MG63 (cell line): ENCODE data around the gene RIF1. TPM values are rescaled to one million over a fixed set of nuclear protein-coding genes. Genes with fewer than 3 reads are reported as not detected.
A peak's percentile ranks its signal among the peaks of the same experiment; 100 is the strongest.
"Not testable (repeated sequence)": the region's sequence is repeated elsewhere in the genome, so short reads cannot be mapped to it uniquely, and the experiment has no call there.

ENCODE experiments used
- DNase-seq: peaks from one replicate; pipeline ENCODE4 v3.0.0-alpha.2; 2020
- H3K27me3 ChIP-seq: fragments of 250-450 bp; sonication (Bioruptor Pico); 2 replicates; pipeline ENCODE4 v1.5.1; 2020; ENCODE audit warnings: mild to moderate bottlenecking, moderate library complexity
- H3K36me3 ChIP-seq: fragments of 250-450 bp; sonication (Bioruptor Pico); 2 replicates; pipeline ENCODE4 v1.5.1; 2020; ENCODE audit warnings: mild to moderate bottlenecking, moderate library complexity
- H3K4me3 ChIP-seq: fragments of 250-450 bp; sonication (Bioruptor Pico); 2 replicates; pipeline ENCODE4 v1.5.1; 2020; ENCODE audit warnings: mild to moderate bottlenecking, moderate library complexity
- H3K9me3 ChIP-seq: fragments of 250-450 bp; sonication (Bioruptor Pico); 2 replicates; pipeline ENCODE4 v1.5.1; 2020; ENCODE audit warnings: mild to moderate bottlenecking, moderate library complexity
- total RNA-seq: library from RNA; depleted of rRNA; stranded (reverse); fragments of >200 nt; shearing (Covaris generic); gene quantifications from 2 replicates; pipeline ENCODE4 v1.2.3, GENCODE V29; 2014; ENCODE audit warnings: low replicate concordance

The RIF1 gene
- total RNA-seq, 1 experiment from 2014 or later: 25.4 TPM

DNA sequence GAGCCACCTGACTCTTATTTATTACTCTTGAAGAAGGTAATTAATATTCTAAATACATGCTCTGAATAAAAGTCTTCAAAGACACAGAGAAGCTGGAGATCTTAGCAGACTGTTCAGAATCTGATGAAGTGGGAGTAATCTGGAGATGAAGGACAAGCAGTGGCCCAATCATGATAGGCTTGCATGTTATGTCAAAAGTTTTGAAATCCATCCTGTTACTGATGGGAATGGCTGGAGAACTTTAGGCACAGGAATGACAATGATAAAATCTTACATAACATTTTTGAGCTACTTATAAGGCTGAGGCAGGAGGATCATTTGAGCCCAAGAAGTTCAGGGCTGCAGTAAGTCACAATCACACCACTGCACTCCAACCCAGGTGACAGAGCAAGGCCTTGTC is 2.4 kb upstream of the RIF1 start:
- no peaks in the 10 kb centered on the region for H3K9me3 ChIP-seq
- H3K36me3 ChIP-seq: peaks cover 16% of the 10 kb centered on the region
- no peaks in the 10 kb centered on the region for H3K27me3 ChIP-seq
- H3K4me3 ChIP-seq: no peak overlapping the region
- DNase-seq: no peak

DNA sequence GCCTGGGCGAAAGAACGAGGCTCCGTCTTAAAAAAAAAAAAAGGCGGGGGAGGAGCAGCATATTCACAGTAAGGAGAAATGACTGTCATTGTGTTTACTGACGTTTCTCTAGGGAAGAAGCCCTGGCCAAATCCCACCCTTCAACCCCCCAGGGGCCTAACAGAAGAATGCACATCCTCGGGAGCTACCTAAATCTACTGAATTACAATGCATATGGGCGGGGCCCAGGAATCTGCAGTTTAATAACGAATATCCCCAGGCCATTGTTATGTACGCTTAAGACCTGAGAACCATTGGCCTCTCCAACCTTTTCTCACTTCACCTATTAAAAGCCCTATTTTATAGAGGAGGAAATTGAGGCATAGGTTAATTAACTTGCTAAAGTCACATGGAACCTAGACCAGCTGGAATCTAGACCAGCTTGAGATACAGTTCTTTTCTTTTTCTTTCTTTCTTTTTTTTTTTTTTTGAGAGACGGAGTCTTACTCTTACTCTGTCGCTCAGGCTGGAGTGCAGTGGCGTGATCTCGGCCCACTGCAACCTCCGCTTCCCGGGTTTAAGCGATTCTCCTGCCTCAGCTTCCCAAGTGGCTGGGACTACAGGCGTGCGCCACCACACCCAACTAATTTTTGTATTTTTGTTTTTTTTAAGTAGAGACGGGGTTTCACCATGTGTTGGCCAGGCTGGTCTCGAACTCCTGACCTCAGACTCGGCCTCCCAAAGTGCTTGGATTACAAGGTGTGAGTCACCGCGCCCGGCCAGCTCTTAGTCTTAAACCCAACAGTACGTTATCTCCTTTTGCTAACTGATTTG is 708 bp upstream of the RIF1 start:
- peaks cover 32% of the 10 kb centered on the region for H3K36me3 ChIP-seq
- no peak for DNase-seq
- no peaks in the 10 kb centered on the region for H3K27me3 ChIP-seq
- H3K4me3 ChIP-seq: peak overlapping the region; percentile 82
- no peaks in the 10 kb centered on the region for H3K9me3 ChIP-seq

DNA sequence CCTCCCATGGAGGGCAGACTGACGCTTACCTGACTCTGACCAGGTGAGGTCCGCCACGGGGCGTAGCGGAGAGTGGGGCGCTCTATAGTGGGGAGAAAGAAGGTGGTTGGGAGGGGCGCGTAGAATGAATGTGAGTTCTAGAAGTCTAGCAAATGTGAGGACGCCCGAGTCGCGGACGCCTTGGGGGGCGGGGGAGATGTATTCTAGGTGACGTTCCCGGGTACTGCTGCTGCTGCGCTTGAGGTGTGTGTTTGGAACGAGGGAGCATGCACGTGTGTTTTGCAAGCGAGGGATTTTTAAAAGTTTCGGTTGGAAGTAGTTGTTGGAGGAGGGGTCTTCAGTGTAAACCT is 758 bp downstream of the RIF1 start:
- Histone ChIP-seq H3K4me3 (peak overlapping the region; percentile 82), H3K36me3 (peaks cover 42% of the 10 kb centered on the region), H3K9me3 (no peaks in the 10 kb centered on the region), H3K27me3 (no peaks in the 10 kb centered on the region)
- peak; percentile 48 for DNase-seq

DNA sequence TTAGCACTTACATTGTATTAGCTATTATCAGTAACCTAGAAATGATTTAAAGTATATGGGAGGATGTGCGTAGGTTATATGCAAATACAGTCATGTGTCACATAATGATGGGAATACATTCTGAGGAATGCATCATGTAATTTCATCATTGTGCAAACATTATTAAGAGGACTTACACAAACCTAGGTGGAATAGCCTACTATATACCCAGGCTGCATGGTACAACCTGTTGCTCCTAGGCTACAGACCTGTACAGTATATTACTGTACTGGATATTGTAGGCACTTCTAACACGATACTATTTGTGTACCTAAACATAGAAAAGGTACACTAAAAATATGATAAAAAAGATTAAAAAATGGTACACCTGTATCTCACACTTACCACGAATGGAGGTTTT is 7.9 kb downstream of the RIF1 start:
- no peak for DNase-seq
- Histone ChIP-seq H3K9me3 (no peaks in the 10 kb centered on the region), H3K27me3 (no peaks in the 10 kb centered on the region), H3K36me3 (peaks cover 88% of the 10 kb centered on the region), H3K4me3 (no peak overlapping the region)

DNA sequence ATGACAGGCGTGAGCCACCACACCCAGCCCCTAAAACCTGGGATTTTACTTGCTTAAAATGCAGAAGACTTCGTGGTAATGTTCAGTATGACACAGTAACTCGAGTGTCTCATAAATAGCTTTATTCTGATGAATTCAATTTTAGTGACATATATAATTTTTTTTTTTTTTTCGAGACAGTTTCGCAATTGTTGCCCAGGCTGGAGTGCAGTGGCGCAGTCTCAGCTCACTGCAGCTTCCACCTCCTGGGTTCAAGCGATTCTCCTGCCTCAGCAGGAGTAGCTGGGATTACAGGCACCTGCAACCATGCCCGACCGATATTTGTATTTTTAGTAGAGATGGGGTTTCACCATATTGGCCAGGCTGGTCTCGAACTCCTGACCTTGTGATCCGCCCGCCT is 12.0 kb downstream of the RIF1 start:
- H3K36me3 ChIP-seq: peaks cover 86% of the 10 kb centered on the region
- not testable (repeated sequence) for H3K4me3 ChIP-seq, DNase-seq, H3K9me3 ChIP-seq, H3K27me3 ChIP-seq

DNA sequence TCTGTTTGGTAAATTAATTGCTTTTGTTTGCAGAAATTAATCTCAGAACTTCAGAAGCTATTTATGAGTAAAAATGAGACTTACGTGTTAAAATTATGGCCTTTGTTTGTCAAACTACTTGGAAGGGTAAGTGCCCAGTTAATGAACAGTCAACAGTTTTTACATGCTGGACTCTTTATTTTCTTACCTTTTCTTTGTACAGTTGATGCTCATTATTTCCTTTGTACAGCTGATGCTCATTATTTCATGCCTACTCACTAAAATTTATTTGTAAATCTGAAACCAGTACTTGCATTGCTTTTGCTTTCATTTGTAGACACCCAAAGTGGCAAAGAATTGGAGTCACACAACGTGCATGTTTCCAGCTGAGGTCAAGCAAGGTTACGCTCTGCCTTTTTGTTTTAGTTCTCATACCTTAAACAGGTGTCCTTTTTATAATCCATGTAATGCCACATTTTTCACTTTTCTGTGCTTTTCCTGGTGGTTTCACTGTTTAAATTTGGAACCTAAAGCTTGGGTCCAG is 13.3 kb downstream of the RIF1 start:
- Histone ChIP-seq H3K27me3 (no peaks in the 10 kb centered on the region), H3K9me3 (no peaks in the 10 kb centered on the region), H3K36me3 (peaks cover 83% of the 10 kb centered on the region), H3K4me3 (no peak overlapping the region)
- DNase-seq: no peak

DNA sequence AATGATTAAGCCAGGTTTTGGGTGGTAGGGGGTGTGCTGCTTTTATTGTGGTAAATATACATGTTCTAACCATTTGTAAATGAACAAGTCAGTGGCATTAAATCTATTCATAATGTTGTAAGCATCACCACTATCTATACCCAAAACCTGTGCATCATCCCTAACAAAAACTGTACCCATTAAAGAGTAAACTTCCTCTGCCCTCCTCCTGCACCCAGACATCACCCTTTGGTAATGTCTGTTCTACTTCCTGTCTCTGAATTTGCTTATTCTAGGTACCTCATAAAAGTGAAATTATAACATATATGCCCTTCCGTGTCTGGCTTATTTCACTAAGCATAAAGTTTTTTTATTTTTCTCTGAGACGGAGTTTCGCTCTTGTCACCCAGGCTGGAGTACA is 14.1 kb downstream of the RIF1 start:
- H3K27me3 ChIP-seq: no peaks in the 10 kb centered on the region
- DNase-seq: no peak
- H3K9me3 ChIP-seq: no peaks in the 10 kb centered on the region
- no peak overlapping the region for H3K4me3 ChIP-seq
- H3K36me3 ChIP-seq: peaks cover 83% of the 10 kb centered on the region

DNA sequence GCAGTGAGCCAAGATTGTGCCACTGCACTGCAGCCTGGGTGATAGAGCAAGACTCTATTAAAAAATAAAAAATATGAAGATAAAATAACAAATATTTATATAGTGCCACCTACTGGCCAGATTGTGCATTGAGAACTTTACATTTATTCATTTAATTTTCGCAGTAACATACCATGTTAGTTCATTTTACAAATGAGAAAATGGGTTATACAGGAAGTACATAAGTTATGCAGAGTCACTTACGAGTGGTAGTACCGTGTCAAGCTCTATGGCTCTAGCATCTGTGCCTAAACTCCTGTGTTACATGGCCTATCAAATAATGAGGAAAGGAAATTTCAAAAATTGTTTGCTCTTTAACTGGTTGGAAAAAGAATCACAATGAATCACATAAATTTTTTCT is 27.9 kb downstream of the RIF1 start:
- H3K27me3 ChIP-seq: no peaks in the 10 kb centered on the region
- no peaks in the 10 kb centered on the region for H3K9me3 ChIP-seq
- peaks cover 82% of the 10 kb centered on the region for H3K36me3 ChIP-seq
- no peak for DNase-seq
- no peak overlapping the region for H3K4me3 ChIP-seq

DNA sequence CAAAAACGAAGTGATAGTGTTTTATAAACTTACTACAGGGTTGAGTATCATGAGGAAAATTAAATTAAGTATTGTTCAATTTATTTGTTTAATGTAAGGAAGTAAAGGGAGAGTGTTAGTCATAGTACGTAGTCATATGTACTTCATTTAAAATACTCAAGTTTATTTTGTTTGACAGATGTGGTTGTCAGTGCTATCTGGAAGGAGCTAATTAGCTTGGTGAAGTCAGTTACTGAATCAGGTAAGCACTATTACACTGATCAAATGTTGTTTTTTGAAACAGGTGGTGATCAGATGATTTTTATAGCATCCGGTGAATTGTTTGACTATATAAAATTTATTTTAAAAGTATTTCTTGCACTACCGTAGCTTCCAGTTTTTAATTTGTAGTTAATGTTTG is 28.8 kb downstream of the RIF1 start:
- Histone ChIP-seq H3K4me3 (no peak overlapping the region), H3K36me3 (peaks cover 81% of the 10 kb centered on the region), H3K9me3 (no peaks in the 10 kb centered on the region), H3K27me3 (no peaks in the 10 kb centered on the region)
- DNase-seq: no peak

DNA sequence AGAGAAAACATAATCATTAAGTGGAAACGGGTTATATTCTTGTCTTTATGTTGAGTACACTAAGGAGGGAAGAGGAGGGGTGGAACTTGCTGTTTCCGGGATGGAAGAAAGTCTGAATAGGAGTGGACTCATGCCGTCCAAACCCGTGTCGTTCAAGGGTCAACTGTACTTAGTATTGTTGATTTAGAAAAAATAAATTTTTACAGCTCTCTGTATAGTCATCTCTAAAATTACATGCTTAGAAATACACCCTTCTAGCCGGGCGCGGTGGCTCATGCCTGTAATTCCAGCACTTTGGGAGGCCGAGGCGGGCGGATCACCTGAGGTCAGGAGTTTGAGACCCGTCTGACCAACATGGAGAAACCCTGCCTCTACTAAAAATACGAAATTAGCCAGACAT is 29.4 kb downstream of the RIF1 start:
- peaks cover 82% of the 10 kb centered on the region for H3K36me3 ChIP-seq
- no peaks in the 10 kb centered on the region for H3K9me3 ChIP-seq
- DNase-seq: no peak
- H3K4me3 ChIP-seq: no peak overlapping the region
- no peaks in the 10 kb centered on the region for H3K27me3 ChIP-seq

DNA sequence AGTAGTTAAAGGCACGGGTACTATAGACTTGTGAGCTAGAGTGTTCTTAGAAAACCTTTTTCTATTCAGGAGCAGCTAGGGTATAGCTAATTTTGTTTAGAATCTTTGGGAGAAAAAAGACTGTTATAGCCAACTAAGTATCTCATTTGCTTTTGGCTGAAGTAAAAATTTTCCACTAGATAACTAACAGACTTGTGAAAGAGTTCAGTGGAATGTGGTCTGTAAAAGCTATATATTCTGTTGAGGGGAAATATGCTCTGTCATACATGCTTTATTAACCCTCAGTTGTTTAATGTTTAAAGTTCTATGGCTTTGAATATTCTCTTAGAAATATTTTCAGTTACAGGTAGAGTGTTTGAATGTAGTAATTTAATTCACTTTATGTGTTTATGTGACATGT is 49.7 kb downstream of the RIF1 start:
- Histone ChIP-seq H3K9me3 (no peaks in the 10 kb centered on the region), H3K4me3 (no peak overlapping the region), H3K36me3 (peaks cover 92% of the 10 kb centered on the region), H3K27me3 (no peaks in the 10 kb centered on the region)
- DNase-seq: no peak

DNA sequence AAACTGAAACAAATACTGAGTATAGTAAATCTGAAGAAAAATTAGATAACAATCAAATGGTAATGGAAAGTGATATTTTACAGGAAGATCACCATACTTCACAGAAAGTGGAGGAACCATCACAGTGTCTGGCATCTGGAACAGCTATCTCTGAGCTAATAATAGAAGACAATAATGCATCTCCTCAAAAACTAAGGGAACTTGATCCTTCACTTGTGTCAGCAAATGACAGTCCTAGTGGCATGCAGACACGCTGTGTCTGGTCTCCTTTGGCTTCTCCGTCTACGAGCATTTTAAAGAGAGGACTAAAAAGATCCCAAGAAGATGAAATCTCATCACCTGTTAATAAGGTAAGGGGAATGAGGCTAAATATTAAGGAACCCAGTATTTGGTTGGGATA is 56.1 kb downstream of the RIF1 start:
- Histone ChIP-seq H3K27me3 (no peaks in the 10 kb centered on the region), H3K36me3 (peaks cover 96% of the 10 kb centered on the region), H3K4me3 (no peak overlapping the region), H3K9me3 (no peaks in the 10 kb centered on the region; the same call in 1 of the 2 replicates)
- no peak for DNase-seq

DNA sequence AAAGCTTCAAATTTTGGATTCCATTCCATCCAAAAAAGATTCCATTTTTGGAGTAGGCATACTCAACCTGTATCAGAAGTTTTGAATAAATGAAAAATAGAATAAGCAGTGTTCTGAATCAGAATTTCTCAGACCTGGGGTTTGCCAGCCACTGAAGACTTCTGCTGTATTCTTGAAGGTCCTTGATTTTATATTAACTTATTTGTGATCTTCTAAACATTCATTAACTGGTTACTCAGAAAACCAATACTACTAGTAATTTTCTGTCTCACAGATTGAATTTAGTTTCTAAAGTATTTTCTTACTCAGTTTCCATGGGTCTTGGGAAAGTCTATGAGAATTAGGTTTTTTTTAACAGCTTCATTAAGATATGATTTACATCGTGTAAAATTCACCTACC is 60.9 kb downstream of the RIF1 start:
- Histone ChIP-seq H3K4me3 (no peak overlapping the region), H3K27me3 (no peaks in the 10 kb centered on the region), H3K36me3 (peaks cover 91% of the 10 kb centered on the region), H3K9me3 (no peaks in the 10 kb centered on the region; the same call in 1 of the 2 replicates)
- no peak for DNase-seq

DNA sequence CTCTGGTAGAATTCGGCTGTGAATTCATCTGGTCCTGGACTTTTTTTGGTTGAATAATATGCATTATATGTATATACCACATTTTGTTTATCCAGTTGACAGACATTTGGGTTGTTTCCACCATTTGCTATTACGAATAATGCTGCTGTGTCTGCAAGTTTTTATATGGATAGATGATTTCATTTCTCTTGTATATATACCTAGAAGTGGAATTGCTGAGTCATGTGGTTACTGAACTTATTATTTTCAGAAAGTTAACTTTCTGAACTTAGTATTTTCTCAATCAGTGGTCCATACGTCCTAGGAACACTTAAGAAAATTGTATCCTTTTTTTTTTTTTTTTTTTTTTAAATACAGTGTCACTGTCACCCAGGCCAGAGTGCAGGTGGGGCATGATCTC is 63.3 kb downstream of the RIF1 start:
- Histone ChIP-seq H3K4me3 (no peak overlapping the region), H3K36me3 (peaks cover 88% of the 10 kb centered on the region), H3K27me3 (no peaks in the 10 kb centered on the region), H3K9me3 (no peaks in the 10 kb centered on the region; the same call in 1 of the 2 replicates)
- no peak for DNase-seq

DNA sequence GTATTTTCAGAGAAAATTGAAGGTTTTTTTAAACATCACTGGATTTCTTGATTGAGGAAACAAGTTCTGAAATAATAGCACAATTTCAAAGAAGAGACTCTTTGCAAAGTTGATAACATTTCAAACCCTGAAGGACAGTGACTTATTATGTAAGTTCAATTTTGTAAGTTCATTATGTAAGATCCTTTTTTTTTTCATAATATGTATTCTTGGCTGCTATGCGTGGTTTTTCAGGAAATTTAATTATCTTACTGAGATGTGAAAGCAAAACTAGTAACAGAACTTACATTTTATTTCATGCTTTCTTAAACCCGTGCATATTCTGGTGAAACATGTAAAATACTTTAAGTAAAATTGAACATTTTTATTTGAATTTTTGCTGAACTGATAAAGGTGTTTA is 65.4 kb downstream of the RIF1 start:
- DNase-seq: no peak
- H3K9me3 ChIP-seq: no peaks in the 10 kb centered on the region
- no peak overlapping the region for H3K4me3 ChIP-seq
- peaks cover 84% of the 10 kb centered on the region for H3K36me3 ChIP-seq
- H3K27me3 ChIP-seq: no peaks in the 10 kb centered on the region

DNA sequence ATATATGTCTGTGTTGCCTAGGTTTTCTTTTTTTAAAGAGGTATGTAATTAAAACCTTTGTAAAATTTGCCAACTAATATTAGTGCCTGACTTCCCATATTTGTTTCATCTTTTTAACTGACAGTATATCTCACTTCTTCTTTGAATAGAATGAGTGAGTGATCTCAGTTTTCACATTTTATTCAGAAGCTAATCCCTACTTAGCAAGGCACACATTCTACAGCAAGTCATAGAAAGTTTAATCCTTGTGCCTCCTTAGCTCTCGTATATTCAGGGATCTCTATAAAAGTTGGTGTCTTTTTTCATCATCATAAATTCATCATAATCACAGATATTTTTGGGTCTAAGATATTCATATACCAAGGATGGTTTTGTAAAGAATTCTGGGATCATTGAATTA is 66.6 kb downstream of the RIF1 start:
- Histone ChIP-seq H3K27me3 (no peaks in the 10 kb centered on the region), H3K36me3 (peaks cover 78% of the 10 kb centered on the region), H3K9me3 (no peaks in the 10 kb centered on the region), H3K4me3 (no peak overlapping the region)
- no peak for DNase-seq

DNA sequence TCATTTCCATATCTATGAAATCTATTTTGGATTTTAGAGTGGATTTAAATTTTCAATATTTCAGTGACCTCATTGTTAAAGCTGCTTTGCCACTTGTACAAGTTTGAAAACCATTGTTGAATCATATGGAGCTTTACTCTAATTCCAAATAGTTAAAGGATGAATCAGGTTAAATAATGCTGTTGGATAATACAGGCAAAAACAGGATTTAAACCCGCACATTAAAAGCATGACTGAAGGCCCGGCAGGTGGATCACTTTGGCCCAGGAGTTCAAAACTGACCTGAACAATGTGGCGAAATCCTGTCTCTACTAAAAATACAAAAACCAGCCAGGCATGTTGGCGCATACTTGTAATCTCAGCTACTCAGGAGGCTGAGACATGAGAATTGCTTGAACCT is 68.3 kb downstream of the RIF1 start:
- Histone ChIP-seq H3K27me3 (no peaks in the 10 kb centered on the region), H3K4me3 (no peak overlapping the region), H3K36me3 (peaks cover 80% of the 10 kb centered on the region), H3K9me3 (no peaks in the 10 kb centered on the region)
- no peak for DNase-seq

DNA sequence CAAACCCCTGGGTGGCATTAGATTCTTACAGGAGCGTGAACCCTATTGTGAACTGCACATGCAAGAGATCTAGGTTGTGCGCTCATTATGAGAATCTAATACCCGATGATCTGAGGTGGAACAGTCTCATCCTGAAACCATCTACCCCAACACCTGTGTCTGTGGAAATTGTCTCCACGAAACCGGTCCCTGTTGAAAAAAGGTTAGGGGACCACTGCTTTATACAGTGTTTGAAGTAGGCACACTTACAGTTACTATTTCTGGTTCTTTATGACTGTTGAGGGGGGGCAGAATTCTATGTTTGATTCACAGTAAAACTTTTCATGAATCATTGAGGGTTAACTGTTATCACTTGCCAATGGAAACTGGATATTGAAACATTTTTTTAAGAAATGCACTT is 72.0 kb downstream of the RIF1 start:
- Histone ChIP-seq H3K36me3 (peaks cover 66% of the 10 kb centered on the region), H3K27me3 (no peaks in the 10 kb centered on the region), H3K4me3 (no peak overlapping the region), H3K9me3 (no peaks in the 10 kb centered on the region)
- DNase-seq: no peak
